Stimulated activated CD4-positive, alpha-beta T cell treated with anti-CD3 and anti-CD28 coated beads, Interleukin-12 subunit alpha, Interleukin-12 subunit beta, amount 100 ng/mL, for 24 hours (primary cell): ENCODE results near the gene TADA2B.

Source experiments
- DNase-seq, 2 experiments: peaks; one replicate each; pipeline ENCODE4 v3.0.0-alpha.2; 2020; ENCODE audit warnings: low read depth in 2 of 2

The TADA2B gene

GRCh38 chr4:7018281-7018680 is 24.9 kb upstream of the TADA2B start:
- DNase-seq: no peak

DNA sequence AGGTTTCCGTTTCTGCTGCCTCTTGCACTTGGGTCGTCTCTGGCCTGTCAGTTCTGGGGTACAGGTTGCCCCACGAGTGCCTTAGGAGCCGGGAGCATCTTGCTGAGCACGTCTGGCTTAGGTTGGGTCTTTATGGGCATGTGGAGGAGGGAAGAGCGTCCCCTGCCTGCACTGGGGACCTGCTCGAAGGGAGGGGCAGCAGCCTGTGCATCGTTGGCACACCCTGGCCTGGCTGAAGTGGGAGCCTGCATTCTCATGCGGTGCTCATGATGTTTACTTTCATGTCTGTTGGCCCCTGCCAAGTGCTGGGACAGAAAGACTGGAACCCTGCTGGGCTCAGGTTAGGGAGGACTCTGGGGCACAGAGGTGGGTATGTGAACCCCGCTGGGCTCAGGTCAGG is 23.8 kb upstream of the TADA2B start:
- DNase-seq: no peak

GRCh38 chr4:7020290-7020689 is 22.9 kb upstream of the TADA2B start:
- DNase-seq: no peak

- no peak for DNase-seq
Observed at GRCh38 chr4:7020856-7021255, 22.3 kb upstream of the TADA2B start.

DNA sequence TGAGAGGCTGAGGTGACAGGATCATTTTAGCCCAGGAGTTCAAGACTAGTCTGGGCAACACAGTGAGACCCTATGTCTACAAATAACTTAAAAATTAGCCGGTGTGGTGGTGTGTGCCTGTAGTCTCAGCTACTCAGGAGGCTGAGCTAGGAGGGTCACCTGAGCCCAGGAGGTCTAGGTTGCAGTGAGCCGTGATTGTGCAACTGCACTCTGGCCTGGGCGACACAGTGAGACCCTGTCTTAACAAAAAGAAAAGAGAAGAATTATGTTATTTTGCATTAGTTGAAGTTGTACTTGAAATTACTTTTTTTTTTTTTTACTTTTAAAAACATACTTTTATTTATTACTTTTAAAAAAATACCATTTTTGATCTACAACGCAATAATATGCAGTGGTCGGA is 21.8 kb upstream of the TADA2B start:
- no peak for DNase-seq

DNA sequence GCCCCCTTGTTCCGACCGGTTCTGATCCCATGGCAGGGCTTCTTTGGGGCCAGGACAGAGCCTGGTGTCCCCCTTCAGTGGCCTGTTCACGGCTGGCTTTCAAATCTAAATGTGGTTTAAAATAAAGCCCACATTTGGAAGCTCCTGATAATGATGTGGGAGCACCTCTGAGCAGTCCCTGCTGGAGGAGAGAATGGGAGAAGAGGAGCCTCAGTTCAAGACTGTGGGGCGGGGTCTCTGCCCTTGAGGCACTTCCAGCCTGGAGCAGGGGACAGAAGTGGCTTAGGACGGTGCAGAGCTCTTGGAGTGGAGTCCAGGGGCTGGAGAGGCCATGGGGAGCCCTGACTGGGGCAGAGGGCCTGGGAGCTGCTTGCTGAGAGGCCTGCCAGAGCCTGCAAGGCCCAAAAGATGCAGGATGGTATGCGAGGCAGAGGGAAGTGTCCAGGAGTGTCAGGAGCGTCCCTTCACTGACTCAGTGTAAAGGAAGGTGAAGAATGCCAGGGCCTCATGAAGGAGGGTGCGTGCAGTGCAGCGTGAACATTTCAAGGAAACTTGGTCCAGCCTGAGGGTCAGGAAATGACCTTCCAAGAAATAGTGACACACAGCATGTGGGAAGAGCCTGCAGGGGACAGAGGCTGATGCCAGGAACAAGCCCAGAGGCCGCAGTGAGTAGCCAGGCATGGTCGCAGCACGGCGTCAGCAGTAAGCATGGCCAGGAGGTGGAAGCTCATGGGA is 21.1 kb upstream of the TADA2B start:
- no peak for DNase-seq

- DNase-seq: no peak
Observed at GRCh38 chr4:7023486-7023885, 19.7 kb upstream of the TADA2B start.

DNA sequence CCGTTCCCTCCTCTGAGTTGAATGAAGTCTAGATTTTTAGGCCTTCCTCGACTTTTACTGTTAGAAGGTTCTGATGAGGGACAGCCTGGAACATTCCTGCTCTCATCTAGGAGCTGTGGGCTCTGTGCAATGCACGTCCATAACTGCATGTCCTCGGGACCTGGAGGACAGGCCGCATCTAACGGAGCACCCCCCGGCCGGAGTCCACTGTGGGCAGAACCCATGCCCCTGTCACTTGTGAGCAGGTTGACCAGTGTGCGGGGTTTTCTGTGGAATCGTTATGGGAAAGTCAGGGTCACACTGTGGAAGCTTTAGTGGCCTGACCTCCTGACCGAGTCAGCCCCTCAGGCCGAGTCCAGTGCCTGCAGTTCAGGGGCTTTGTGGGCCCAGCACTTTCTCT is 19.3 kb upstream of the TADA2B start:
- no peak for DNase-seq

DNA sequence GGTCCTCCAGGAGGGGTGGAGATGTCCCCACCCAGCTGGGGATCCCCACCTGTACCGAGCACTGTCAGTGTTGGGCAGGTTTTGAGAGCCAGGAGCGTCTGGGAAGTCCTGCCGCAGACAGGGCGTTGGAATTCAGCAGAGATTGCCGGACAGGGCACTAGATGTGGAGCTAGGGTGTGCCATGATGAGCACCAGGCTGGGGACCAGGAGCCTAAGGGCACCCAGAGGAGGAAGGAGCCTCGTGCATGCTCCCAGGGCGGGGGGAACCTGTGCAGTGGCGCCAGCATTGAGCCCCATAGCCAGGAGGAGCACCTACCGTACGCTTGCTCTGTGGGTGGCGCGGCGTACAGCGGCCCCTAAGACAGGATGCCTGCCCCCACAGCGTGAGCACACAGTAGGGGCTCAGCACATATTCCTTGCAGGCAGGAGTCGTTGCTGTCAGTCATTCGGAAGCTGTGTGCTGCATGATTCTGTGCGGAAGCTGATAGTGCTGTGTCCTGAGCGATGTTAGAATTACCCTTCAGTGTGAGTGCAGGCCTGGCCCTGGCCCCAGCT is 18.8 kb upstream of the TADA2B start:
- no peak for DNase-seq

DNA sequence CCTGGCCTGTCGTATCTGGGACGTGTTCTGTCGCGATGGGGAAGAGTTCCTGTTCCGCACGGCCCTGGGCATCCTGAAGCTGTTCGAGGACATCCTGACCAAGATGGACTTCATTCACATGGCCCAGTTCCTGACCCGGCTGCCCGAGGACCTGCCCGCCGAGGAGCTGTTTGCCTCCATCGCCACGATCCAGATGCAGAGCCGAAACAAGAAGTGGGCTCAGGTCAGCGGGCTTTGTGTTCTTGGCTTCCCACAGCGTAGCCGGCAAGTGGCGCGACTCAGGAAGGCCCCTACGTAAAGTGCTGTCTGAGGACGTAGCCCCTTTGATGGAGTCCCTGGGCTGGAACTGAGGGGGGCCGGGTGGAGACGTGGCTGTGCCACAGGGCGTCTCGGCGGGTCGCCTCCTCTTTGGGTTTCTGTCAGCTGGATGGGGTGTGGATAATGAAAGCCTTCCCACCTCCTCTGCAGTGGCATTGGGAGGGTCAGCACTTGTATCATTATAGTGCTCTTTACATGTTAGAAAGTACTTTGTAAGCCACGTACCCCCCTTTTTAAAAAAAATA is 18.1 kb upstream of the TADA2B start:
- no peak for DNase-seq

GRCh38 chr4:7026107-7026506 is 17.1 kb upstream of the TADA2B start:
- no peak for DNase-seq

DNA sequence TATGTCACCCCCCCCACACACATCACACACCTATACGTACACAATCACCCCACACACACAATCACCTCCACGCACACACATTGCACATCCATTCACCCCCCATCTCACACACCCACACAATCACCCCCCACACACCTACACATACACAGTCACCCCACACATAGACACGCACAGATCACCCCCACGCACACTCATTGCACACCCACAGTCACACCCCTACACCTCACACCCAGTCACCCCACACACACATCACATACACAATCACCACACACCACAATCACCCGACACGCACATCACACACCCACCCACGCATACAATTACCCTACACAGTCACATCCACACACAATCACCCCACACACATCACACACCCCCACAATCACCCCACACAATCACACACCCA is 15.9 kb upstream of the TADA2B start:
- DNase-seq: no peak

GRCh38 chr4:7027913-7028312 is 15.3 kb upstream of the TADA2B start:
- no peak for DNase-seq

DNA sequence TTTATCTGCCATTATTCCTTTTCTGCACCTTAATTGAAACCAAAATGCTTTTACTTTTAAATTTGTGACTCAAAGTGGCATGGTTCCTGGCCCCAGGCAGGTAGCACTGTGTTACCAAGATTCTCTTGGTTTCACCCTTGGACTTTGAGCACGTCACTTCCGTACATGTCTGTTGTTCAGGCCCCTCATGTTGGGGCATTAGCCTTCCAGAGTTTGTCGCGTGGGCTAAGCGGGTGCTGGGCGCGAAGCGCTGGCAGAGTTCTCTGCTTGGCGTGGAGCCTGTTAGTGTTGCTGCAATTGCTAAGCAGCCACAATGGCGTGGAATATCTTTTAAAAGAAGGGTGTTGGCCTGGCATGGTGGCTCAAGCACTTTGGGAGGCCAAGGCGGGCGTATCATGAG is 14.0 kb upstream of the TADA2B start:
- DNase-seq: no peak

- DNase-seq: no peak
Observed at GRCh38 chr4:7029921-7030320, 13.3 kb upstream of the TADA2B start.

GRCh38 chr4:7030856-7031255 is 12.3 kb upstream of the TADA2B start:
- no peak for DNase-seq

DNA sequence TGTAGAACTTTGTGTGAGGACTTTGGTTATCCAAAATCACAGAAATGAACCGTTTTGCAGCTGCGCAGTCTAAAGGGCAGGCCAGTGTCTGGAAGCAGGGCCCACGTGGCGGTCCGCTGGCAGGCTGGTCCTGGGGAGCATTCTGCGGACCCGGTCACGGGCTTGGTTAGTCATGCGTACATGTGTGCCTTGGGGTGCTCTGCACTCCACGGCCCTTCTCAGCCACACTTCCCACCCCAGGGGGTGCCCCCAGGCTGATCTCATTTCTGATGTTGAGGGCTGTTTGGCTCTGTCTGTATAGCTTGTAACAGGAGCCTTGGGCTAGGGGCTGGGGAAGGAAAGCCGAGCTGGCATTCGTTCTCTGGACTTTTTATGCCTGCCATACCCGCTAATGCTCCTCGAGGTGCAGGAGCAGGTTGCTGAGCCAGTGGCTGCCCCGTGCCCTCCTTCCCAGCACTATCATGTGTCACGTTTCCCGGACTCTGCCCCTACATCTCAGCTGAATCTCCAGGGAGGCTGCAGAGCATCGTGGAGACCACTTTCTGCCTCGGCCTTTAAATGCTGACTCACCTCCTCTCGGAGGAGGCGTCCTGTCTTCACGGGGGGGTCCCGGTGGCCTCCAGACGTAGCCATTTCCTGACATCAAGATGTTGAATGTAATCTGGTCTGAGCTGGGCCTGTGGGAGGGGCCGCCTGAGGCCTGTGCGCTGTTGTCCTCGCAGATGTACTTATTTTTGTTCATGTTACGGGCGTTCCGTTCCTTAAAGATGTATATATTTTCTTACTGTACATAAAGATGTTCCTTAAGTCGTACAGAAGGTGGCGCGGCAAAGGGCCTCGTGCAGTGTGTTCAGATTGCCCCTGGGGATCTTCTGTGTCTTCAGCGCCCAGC is 11.4 kb upstream of the TADA2B start:
- DNase-seq: no peak

- no peak for DNase-seq
Observed at GRCh38 chr4:7032596-7032995, 10.6 kb upstream of the TADA2B start.

DNA sequence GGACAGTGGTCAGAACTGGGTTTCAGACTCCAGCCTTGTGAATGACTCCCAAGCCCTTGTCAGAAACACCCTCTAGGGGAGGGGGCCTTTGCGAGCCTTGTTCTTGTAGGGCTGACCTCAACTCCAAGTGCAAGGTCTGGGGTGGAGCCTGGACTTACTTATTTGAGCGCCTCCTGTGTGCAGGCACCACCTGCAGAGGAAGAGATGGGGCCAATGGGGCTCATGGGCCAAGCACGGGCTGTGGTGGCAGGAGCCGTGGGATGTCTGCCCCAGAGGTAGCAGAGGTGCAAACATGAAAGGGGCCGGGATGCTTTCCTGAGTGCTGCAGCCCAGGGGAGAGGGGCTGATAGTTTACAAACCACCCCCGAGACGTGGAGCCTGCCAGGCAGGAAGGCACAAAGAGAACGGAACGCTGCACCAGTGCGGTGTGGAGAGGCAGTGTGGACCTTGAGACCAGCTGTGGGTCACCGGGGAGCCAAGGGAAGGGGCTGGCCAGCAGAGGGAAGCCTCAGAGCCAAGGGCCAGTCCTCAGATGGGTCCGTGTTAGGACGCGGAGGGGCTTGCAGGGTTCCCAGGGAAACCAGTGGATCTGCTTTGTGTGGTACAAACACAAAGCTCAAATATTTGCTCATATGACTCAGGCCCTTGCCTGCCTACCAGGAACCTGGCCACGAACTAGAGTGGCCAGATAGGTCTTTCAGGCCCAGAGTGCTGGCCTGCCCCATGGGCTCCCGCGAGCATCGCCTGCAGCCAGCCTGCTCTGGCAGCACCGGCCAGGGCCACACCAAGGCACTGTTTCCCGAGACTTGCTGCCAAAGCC is 8.7 kb upstream of the TADA2B start:
- DNase-seq: no peak

DNA sequence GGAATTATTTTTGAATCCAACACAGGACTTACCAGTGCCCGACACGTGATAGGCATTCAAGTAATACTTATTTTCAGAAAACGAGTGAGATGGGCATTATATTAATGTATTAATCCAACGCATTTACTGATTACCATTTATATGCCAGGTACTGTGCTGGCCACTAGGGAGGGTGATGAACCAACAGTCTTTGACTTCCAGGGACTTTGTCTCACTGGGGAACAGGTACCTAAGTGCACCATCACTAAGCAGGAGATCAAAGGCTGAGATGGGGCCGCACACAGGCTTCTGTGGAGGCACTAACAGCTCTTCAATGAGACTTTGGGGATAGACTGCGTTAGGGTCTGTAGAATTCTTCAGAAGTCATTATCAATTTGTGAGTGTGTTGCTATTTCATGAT is 5.7 kb upstream of the TADA2B start:
- no peak for DNase-seq

DNA sequence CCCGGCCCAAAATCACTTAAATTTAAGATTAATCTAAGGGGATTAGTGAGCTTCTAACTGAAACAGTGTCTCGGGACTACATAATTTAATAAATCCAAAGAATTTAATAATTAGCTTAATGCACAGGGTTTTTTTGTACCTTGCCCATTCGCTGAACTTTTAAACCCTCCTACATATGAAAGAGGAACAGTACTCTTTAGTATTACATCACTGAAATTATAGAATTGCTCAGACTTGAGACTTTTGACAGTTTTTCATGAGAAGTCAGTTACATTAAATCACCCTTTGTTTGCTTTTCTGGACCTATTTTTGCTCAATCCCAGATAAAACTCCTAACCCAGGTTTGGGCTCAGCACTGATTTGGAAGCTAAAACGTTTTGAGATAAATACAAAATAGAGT is 2.4 kb upstream of the TADA2B start:
- no peak for DNase-seq

GRCh38 chr4:7041246-7041645 is 1.9 kb upstream of the TADA2B start:
- no peak for DNase-seq
